A673 (cell line): Measurements from ENCODE around the gene KLHL26. TPM values are rescaled to one million over a fixed set of nuclear protein-coding genes. Genes with fewer than 3 reads are reported as not detected.

Source experiments
- BruUV-seq: library from RNA; stranded (reverse); fragments of 400-500 nt; replicated peaks from 2 replicates; lab custom pipeline; 2021; lab: Mats Ljungman, UMichigan
- CTCF ChIA-PET: fragments of 300-600 bp; sonication (Branson Sonifier 250); formaldehyde crosslinking; loops from one replicate; lab custom pipeline; 2022; ENCODE audit warnings: antibody characterized with exemption; lab: Charles Lee
- POLR2A ChIA-PET: fragments of 300-600 bp; sonication (Branson Sonifier 250); formaldehyde crosslinking; loops from one replicate; lab custom pipeline; 2022; ENCODE audit warnings: antibody characterized with exemption; ENCODE audit not compliant: low non-redundant PET; lab: Charles Lee
- DNase-seq: peaks from one replicate; pipeline ENCODE4 v3.0.0-alpha.2; 2015; ENCODE audit warnings: low spot score
- H3K27ac ChIP-seq: fragments of 200-600 bp; sonication (generic); 2 replicates; pipeline ENCODE4 v1.5.1; 2016; ENCODE audit warnings: mixed run types, low read depth, mild to moderate bottlenecking, mixed read lengths, antibody characterized with exemption, low read length; ENCODE audit not compliant: poor library complexity, severe bottlenecking
- H3K27me3 ChIP-seq: fragments of 200-600 bp; sonication (generic); replicated peaks from 2 replicates; pipeline ENCODE4 v1.6.1; 2017; ENCODE audit warnings: mixed run types, low read depth, mild to moderate bottlenecking, mixed read lengths, antibody characterized with exemption, low read length; ENCODE audit not compliant: insufficient read depth, poor library complexity
- H3K36me3 ChIP-seq: fragments of 200-600 bp; sonication (generic); 2 replicates; pipeline ENCODE4 v1.6.1; 2016; ENCODE audit warnings: mixed run types, mild to moderate bottlenecking, mixed read lengths, antibody characterized with exemption, low read length; ENCODE audit not compliant: insufficient read depth, poor library complexity, severe bottlenecking
- H3K4me1 ChIP-seq: fragments of 200-600 bp; sonication (generic); 2 replicates; pipeline ENCODE4 v1.6.1; 2017; ENCODE audit warnings: mixed run types, mild to moderate bottlenecking, mixed read lengths, antibody characterized with exemption, low read length; ENCODE audit not compliant: insufficient read depth, poor library complexity, severe bottlenecking
- H3K4me3 ChIP-seq: fragments of 200-600 bp; sonication (generic); 2 replicates; pipeline ENCODE4 v1.5.1; 2016; ENCODE audit warnings: low read depth, mixed run types, mild to moderate bottlenecking, mixed read lengths, low read length; ENCODE audit not compliant: poor library complexity, severe bottlenecking
- H3K9me3 ChIP-seq: fragments of 200-600 bp; sonication (generic); 2 replicates; pipeline ENCODE4 v1.6.1; 2016; ENCODE audit warnings: mixed run types, low read depth, mild to moderate bottlenecking, mixed read lengths, antibody characterized with exemption, low read length; ENCODE audit not compliant: poor library complexity, severe bottlenecking
- CTCF ChIP-seq: fragments of 300-800, 200-600 bp; sonication (generic); conservative IDR thresholded peaks from 2 replicates; pipeline ENCODE4 v1.5.1; 2017; ENCODE audit warnings: low read depth, mild to moderate bottlenecking, antibody characterized with exemption, low read length, moderate library complexity, mixed read lengths
- EZH2 ChIP-seq: fragments of 200-600 bp; sonication (generic); IDR thresholded peaks from 2 replicates; pipeline ENCODE4 v1.6.1; 2017; ENCODE audit warnings: borderline replicate concordance, low read depth, mild to moderate bottlenecking, mixed read lengths, antibody characterized with exemption, low read length; ENCODE audit not compliant: poor library complexity, severe bottlenecking
- intact Hi-C: fragments of 100-400 bp; cut with micrococcal nuclease; formaldehyde crosslinking; loops from one replicate; pipeline ENCODE4 v1.10.0; 2022; ENCODE audit not compliant: unreplicated experiment
- total RNA-seq: library from RNA; stranded (reverse); gene quantifications from 2 replicates; pipeline ENCODE4 v1.2.3, GENCODE V29; 2021

Gene KLHL26
- total RNA-seq, 1 experiment from 2014 or later: 16.3 TPM

GRCh38 chr19:18633321-18633720 lies 3.5 kb upstream of the KLHL26 start:
- DNase-seq: no peak
- H3K27ac ChIP-seq: no peak overlapping the region
- no peak overlapping the region for H3K4me3 ChIP-seq
- ChIA-PET POLR2A (no interaction called here), CTCF (no interaction called here)
- no peaks in the 10 kb centered on the region for H3K9me3 ChIP-seq
- no peaks in the 10 kb centered on the region for H3K27me3 ChIP-seq
- peaks cover 12% of the 10 kb centered on the region for H3K4me1 ChIP-seq
- BruUV-seq: no TSS peak
- intact Hi-C loops: no loop called here
- TF ChIP-seq CTCF (no peak), EZH2 (no peak)
- H3K36me3 ChIP-seq: no peaks in the 10 kb centered on the region

GRCh38 chr19:18634612-18635297 lies 2.1 kb upstream of the KLHL26 start:
- POLR2A ChIA-PET: no interaction called here
- no peaks in the 10 kb centered on the region for H3K36me3 ChIP-seq
- peaks cover 13% of the 10 kb centered on the region for H3K4me1 ChIP-seq
- CTCF ChIA-PET: no interaction called here
- H3K27ac ChIP-seq: no peak overlapping the region
- intact Hi-C loops: no loop called here
- TF ChIP-seq EZH2: no peak
- no peak for TF ChIP-seq CTCF
- no peaks in the 10 kb centered on the region for H3K27me3 ChIP-seq
- H3K4me3 ChIP-seq: no peak overlapping the region
- no peaks in the 10 kb centered on the region for H3K9me3 ChIP-seq
- no peak for DNase-seq
- no TSS peak for BruUV-seq

GRCh38 chr19:18635831-18636182 lies 1.0 kb upstream of the KLHL26 start:
- Histone ChIP-seq H3K27me3 (no peaks in the 10 kb centered on the region), H3K27ac (no peak overlapping the region), H3K4me3 (no peak overlapping the region), H3K9me3 (no peaks in the 10 kb centered on the region), H3K36me3 (no peaks in the 10 kb centered on the region), H3K4me1 (peaks cover 13% of the 10 kb centered on the region)
- intact Hi-C loops: no loop called here
- no peak for DNase-seq
- TF ChIP-seq EZH2 (no peak), CTCF (no peak)
- no TSS peak for BruUV-seq
- CTCF ChIA-PET: no interaction called here
- POLR2A ChIA-PET: no interaction called here
